ENCODE data around the gene ZBTB20. TPM values are rescaled to one million over a fixed set of nuclear protein-coding genes. Genes with fewer than 3 reads are reported as not detected.

Gene ZBTB20
- total RNA-seq, 1 donor from 2014 or later: 32.5 TPM

DNA sequence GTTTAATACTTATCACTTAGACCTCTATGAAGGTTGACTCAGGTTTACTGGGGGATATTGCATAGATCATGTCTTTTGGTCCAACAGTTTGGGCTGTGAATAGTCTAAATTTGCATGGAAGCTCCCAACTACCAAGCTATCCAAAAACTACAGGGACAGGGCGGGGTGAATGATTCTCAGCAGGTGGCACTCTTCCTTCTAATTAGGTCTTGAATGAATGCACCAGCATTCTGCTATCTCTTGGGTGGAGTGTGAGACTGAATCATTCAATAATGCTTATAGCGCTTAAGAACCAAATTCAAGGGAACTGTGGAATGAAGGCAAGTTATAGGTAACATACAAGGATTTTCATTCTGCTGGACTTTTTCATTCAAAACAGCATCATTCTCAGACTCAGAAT is 507.0 kb downstream of the ZBTB20 start:
- TF ChIP-seq, protein P1, sequence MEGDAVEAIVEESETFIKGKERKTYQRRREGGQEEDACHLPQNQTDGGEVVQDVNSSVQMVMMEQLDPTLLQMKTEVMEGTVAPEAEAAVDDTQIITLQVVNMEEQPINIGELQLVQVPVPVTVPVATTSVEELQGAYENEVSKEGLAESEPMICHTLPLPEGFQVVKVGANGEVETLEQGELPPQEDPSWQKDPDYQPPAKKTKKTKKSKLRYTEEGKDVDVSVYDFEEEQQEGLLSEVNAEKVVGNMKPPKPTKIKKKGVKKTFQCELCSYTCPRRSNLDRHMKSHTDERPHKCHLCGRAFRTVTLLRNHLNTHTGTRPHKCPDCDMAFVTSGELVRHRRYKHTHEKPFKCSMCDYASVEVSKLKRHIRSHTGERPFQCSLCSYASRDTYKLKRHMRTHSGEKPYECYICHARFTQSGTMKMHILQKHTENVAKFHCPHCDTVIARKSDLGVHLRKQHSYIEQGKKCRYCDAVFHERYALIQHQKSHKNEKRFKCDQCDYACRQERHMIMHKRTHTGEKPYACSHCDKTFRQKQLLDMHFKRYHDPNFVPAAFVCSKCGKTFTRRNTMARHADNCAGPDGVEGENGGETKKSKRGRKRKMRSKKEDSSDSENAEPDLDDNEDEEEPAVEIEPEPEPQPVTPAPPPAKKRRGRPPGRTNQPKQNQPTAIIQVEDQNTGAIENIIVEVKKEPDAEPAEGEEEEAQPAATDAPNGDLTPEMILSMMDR (IDR thresholded peaks at IDR 0.05; ENCODE audit: insufficient read depth, low read length, poor library complexity, severe bottlenecking): no peak
- DNase-seq (ENCODE audit: low read depth): no peak
- Histone ChIP-seq H3K27me3 (ENCODE audit: control insufficient read depth, insufficient read depth, low read length) (no peaks in the 10 kb centered on the region), H3K36me3 (ENCODE audit: control insufficient read depth, insufficient read depth, low read length) (no peaks in the 10 kb centered on the region), H3K4me3 (ENCODE audit: low read depth, low read length) (no peak overlapping the region)

DNA sequence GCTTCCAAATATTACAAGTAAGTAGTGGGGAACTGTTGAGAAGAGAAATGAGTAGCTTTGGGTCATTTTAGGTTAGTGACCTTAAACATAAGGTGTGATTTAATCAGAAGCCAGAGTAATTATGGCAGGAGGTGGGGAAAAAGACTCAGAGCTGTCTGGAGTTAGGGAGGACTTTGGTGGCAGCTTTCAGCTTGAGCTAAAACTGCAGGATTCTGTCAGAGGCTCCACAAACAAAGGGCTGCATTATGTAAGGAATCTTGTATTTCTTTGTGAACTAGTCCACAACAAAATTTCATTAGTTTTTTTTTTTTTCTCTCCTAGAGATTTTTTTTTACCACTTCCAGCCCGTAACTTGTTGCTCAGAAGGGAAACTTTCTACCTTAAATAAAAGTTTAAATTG is 507.9 kb downstream of the ZBTB20 start:
- no peak overlapping the region for H3K4me3 ChIP-seq (ENCODE audit: low read depth, low read length)
- no peak for DNase-seq (ENCODE audit: low read depth)
- H3K27me3 ChIP-seq (ENCODE audit: control insufficient read depth, insufficient read depth, low read length): no peaks in the 10 kb centered on the region
- no peaks in the 10 kb centered on the region for H3K36me3 ChIP-seq (ENCODE audit: control insufficient read depth, insufficient read depth, low read length)
- TF ChIP-seq, protein P1 (IDR thresholded peaks at IDR 0.05; ENCODE audit: insufficient read depth, low read length, poor library complexity, severe bottlenecking): no peak

DNA sequence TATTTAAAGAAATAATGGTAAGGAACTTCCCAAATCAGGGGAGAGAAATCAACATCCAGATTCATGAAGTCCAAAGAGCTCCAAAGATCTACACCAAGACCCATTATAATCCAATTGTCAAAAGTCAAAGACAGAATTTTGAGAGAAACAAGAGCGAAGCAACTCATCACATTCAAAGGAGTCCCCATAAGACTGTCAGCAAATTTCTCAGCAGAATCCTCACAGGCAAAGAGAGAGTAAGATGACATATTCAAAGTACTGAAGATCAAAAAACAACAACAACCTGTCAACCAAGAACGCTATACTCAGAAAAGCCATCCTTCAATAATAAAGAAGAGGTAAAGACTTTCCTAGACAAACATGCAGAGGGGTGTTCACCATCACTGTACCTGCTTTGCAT is 511.2 kb downstream of the ZBTB20 start:
- Histone ChIP-seq H3K27me3 (ENCODE audit: control insufficient read depth, insufficient read depth, low read length) (no peaks in the 10 kb centered on the region), H3K36me3 (ENCODE audit: control insufficient read depth, insufficient read depth, low read length) (no peaks in the 10 kb centered on the region), H3K4me3 (ENCODE audit: low read depth, low read length) (no peak overlapping the region)
- DNase-seq (ENCODE audit: low read depth): no peak
- TF ChIP-seq, protein P1 (IDR thresholded peaks at IDR 0.05; ENCODE audit: insufficient read depth, low read length, poor library complexity, severe bottlenecking): no peak

DNA sequence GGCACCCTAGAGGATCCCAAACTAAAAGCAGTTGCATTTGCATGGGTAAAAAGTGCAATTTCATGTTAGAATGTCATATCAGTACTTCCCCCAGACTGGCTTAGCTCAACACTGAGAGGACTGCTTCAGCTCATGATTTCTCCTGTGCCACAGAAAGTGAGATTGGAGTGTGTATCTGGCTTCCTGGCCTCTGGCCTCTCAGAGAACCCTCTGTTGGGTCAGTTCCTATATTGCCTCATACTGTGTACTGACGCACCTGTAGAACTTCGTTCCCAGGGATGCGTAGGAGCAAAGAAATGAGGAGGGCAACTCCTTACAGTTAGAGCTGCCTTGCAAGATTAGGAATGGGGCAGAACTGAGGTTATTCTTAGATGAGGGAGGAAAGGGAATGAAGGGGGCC is 512.5 kb downstream of the ZBTB20 start:
- DNase-seq (ENCODE audit: low read depth): no peak
- TF ChIP-seq, protein P1 (IDR thresholded peaks at IDR 0.05; ENCODE audit: insufficient read depth, low read length, poor library complexity, severe bottlenecking): no peak

DNA sequence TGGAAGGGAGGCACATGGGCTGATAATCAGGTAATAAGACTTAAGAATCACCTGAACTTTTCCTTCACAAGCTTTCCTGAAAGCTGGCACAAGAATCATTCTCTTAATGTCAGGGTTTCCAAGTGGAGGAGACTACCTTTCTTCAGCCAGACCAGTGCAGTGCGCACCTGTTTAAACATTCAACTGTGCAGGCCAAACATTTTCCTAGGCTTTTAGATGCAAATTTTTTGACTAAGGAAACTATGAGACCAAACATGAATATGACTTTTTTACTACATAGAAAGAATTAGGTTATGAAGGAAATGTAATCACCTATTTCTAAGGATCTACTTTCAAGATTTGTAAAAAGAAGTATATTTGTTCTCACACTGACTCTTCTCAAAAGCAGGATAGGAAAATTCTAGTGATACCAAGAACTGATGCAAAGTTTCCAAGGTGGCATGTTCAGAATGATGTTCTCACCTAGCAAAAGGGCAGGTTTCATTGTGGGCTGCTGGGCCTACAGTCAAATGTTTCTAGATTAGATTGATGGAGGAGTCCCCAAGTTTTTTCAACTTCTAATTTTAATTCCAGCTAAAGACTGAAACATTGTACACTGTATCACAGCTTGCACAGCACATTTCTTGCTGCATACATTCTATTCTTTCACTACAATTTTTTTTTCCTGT is 514.2 kb downstream of the ZBTB20 start:
- TF ChIP-seq, protein P1 (IDR thresholded peaks at IDR 0.05; ENCODE audit: insufficient read depth, low read length, poor library complexity, severe bottlenecking): no peak
- no peak for DNase-seq (ENCODE audit: low read depth)

More for the DNA sequence above, 512.5 kb downstream of the ZBTB20 start:
- Histone ChIP-seq H3K4me3 (ENCODE audit: low read depth, low read length) (no peak overlapping the region), H3K36me3 (ENCODE audit: control insufficient read depth, insufficient read depth, low read length) (no peaks in the 10 kb centered on the region), H3K27me3 (ENCODE audit: control insufficient read depth, insufficient read depth, low read length) (no peaks in the 10 kb centered on the region)

DNA sequence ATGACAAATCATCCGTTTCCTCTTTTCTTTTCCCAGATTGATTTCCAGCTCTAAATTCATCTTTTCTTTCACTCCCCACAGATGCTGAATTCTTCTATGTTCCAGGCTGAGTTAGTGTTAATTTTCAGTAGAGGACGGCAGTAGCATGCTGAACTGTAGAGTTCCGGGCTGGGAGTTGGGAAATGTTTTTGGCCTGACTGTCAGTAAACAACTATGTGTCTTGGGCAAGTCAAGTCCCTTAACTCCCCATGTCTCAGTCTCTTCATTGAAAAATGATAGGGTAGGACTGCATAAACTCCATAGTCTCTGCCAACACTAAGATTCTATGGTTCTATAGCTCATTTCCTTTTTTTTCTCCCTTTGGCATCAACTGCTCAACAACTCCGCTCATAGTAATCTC is 519.3 kb downstream of the ZBTB20 start:
- TF ChIP-seq, protein P1 (IDR thresholded peaks at IDR 0.05; ENCODE audit: insufficient read depth, low read length, poor library complexity, severe bottlenecking): no peak
- no peaks in the 10 kb centered on the region for H3K36me3 ChIP-seq (ENCODE audit: control insufficient read depth, insufficient read depth, low read length)
- no peak overlapping the region for H3K4me3 ChIP-seq (ENCODE audit: low read depth, low read length)
- H3K27me3 ChIP-seq (ENCODE audit: control insufficient read depth, insufficient read depth, low read length): no peaks in the 10 kb centered on the region
- DNase-seq (ENCODE audit: low read depth): no peak

More for the DNA sequence above, 514.2 kb downstream of the ZBTB20 start:
- H3K27me3 ChIP-seq (ENCODE audit: control insufficient read depth, insufficient read depth, low read length): no peaks in the 10 kb centered on the region
- H3K4me3 ChIP-seq (ENCODE audit: low read depth, low read length): no peak overlapping the region
- no peaks in the 10 kb centered on the region for H3K36me3 ChIP-seq (ENCODE audit: control insufficient read depth, insufficient read depth, low read length)
